GM18517 (cell line): ENCODE measurements around the gene SHMT2.

ENCODE experiments used
- ATAC-seq: cut with Tn5 transposase; IDR thresholded peaks from one replicate; pipeline ENCODE4 v1.9.1; 2021; ENCODE audit warnings: mild to moderate bottlenecking, moderate library complexity; ENCODE audit not compliant: unreplicated experiment

Gene SHMT2

GRCh38 chr12:57229634-57230380 lies at the start of gene SHMT2:
Gene SHMT2 (plus strand): TSS chr12:57229711. CDS start chr12:57229779, 68 bp downstream.
- ATAC-seq, result peak; percentile 59

DNA sequence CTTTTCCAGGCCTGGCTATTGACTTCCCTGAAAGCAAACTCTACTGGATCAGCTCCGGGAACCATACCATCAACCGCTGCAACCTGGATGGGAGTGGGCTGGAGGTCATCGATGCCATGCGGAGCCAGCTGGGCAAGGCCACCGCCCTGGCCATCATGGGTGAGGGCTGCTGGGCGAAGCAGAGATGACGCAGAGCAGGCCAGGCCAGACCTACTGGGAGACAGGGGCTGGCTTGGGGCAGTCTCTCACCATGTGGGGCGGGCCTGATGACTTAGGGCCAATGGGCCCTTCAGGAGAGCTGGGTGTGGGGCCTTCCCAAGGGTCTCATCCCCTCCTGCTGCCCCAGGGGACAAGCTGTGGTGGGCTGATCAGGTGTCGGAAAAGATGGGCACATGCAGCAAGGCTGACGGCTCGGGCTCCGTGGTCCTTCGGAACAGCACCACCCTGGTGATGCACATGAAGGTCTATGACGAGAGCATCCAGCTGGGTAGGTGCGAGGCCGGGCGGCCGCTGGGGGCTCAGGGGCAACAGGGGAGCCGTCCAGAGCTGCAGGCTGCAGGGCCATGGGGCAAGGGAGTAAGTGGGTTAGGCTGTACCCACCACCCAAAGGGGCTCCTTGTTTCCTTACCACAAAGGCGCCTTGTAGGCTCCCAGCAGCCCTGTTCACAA lies 49.1 kb upstream of the SHMT2 start:
- ATAC-seq, result no peak

DNA sequence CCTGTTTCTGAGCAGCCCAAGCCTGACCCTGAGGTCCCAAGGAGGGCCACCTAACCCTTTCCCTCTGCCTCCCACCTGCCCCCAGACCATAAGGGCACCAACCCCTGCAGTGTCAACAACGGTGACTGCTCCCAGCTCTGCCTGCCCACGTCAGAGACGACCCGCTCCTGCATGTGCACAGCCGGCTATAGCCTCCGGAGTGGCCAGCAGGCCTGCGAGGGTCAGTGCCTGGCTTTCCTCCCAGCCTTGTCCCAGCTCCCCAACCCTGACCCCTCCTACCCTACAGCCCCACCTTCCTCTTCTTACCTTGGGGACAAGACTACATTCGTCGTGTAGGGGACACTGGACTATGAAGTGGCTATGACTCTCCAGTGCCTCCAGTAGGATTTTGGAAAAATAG lies 48.4 kb upstream of the SHMT2 start:
- ATAC-seq, result no peak

GRCh38 chr12:57181561-57182155 lies 47.9 kb upstream of the SHMT2 start:
- no peak for ATAC-seq

- peak; percentile 83 for ATAC-seq
Observed at GRCh38 chr12:57182918-57183575, 46.5 kb upstream of the SHMT2 start.

- ATAC-seq, result no peak
Observed at GRCh38 chr12:57183939-57184725, 45.4 kb upstream of the SHMT2 start.

DNA sequence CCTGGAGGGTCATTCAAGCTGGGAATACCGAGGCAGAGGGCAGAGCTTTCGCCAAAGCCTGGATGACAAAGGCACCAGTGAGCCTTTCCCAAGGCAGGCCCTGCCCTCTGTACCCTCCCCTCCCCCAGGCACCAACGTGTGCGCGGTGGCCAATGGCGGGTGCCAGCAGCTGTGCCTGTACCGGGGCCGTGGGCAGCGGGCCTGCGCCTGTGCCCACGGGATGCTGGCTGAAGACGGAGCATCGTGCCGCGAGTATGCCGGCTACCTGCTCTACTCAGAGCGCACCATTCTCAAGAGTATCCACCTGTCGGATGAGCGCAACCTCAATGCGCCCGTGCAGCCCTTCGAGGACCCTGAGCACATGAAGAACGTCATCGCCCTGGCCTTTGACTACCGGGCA lies 44.1 kb upstream of the SHMT2 start:
- ATAC-seq, result no peak

GRCh38 chr12:57185906-57186508 lies 43.5 kb upstream of the SHMT2 start:
- ATAC-seq, result no peak

- no peak for ATAC-seq
Observed at GRCh38 chr12:57187222-57188089, 42.1 kb upstream of the SHMT2 start.

DNA sequence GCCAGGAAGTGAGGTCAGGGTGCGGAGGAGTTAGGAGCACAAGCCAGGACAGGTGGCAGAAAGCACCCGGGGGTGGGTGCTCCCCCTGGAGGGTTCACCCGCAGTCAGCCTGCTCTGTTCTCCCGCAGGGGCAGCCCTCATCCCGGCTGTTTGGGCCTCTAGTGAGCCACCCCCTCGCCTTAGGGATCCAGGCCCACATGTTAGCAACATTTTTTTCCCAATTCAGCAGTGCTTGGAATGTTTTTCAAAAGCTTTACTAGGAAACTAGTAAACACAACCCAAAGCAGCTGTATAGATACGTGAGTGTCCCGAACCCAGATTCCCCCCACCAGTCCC lies 41.5 kb upstream of the SHMT2 start:
- no peak for ATAC-seq

DNA sequence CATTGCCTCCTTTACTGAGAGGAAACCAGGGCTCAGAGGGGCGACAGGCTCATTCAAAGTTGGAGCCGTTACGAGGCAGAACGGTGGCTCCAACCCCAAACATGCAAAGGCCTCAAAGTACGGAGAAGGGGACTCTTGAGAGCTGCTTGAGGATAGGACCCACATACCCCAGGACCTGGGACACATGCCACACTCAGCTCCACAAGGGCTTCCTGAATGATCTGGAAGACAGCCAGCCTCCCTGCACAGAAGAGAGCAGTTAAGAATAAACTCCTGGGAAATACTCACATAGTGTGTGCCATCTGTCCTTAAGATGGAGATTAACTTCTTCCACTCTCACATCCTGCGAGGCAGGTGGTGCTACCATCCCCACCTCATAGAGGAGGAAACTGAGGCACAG lies 39.5 kb upstream of the SHMT2 start:
- ATAC-seq, result no peak

DNA sequence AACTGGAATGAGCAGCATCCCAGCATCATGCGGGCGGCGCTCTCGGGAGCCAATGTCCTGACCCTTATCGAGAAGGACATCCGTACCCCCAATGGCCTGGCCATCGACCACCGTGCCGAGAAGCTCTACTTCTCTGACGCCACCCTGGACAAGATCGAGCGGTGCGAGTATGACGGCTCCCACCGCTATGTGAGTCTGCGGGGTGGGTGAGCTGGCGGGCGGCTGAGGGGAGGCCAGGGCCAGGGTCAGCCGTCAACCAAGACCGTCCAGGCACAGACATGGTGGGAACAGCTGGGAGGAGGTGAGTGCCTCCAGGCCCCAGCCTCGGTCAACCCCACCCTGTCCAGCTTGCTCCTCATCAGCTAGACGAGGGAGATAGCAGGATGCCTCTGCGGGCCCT lies 38.7 kb upstream of the SHMT2 start:
- ATAC-seq, result no peak

DNA sequence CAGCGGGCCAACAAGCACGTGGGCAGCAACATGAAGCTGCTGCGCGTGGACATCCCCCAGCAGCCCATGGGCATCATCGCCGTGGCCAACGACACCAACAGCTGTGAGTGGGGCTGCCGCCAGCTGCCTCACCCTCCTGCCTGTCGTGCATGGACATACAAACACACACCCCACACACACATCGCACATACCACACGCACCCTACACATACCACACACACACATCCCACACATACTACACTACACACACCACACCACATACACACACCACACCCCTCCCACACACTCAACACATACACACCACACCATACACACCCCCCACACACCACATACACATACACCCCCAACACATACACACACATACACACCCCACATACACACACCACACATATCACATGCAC lies 38.1 kb upstream of the SHMT2 start:
- no peak for ATAC-seq

GRCh38 chr12:57192920-57193319 lies 36.6 kb upstream of the SHMT2 start:
- no peak for ATAC-seq

DNA sequence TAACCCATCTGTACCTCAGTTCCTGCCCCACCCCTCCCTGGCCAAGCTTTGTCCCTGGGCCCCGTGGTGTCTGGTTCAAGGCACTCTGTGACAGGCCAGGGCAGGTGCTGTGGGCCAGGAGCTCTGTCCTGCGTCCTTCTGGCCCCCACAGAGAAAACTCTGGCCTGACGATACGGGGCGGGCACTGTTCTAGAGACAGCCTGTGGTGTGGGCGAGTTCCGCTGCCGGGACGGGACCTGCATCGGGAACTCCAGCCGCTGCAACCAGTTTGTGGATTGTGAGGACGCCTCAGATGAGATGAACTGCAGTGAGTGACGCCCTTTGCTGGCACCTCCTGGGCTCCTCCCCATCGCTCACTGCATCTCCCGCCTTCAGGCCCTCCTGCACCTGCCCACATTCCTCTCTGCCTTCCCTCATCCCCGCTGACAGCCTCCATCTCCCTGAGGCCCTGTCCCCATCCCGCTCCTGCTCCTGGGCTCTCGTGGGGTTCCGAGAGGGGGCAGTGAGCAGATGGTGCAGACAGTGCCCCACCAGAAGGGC lies 35.7 kb upstream of the SHMT2 start:
- no peak for ATAC-seq

DNA sequence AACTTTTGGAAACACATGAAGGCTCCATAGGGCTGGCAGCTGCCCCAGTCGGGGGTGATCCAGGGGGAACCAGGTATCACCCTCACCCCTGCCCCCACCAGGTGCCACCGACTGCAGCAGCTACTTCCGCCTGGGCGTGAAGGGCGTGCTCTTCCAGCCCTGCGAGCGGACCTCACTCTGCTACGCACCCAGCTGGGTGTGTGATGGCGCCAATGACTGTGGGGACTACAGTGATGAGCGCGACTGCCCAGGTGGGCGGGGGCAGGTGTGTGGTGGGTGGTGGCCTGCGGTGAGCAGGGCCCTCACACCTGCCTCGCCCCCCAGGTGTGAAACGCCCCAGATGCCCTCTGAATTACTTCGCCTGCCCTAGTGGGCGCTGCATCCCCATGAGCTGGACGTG lies 35.3 kb upstream of the SHMT2 start:
- ATAC-seq, result no peak

GRCh38 chr12:57195186-57195585 lies 34.3 kb upstream of the SHMT2 start:
- no peak for ATAC-seq

GRCh38 chr12:57195611-57196371 lies 33.7 kb upstream of the SHMT2 start:
- no peak for ATAC-seq

- ATAC-seq, result no peak
Observed at GRCh38 chr12:57196439-57196838, 33.1 kb upstream of the SHMT2 start.
